HG02852 (cell line): ENCODE data around the gene NEK4.

ENCODE experiments used
- ATAC-seq: cut with Tn5 transposase; IDR thresholded peaks from one replicate; pipeline ENCODE4 v1.9.1; 2021; ENCODE audit warnings: mild to moderate bottlenecking, moderate library complexity; ENCODE audit not compliant: unreplicated experiment

Gene NEK4

GRCh38 chr3:52770496-52771333, at the start of gene NEK4:
Gene NEK4, minus strand, starts transcription at chr3:52770940. Its CDS starts 194 bp downstream, at chr3:52770746.
- ATAC-seq = peak; percentile 95

- ATAC-seq = no peak
Observed at GRCh38 chr3:52819936-52820335, 49.2 kb upstream of the NEK4 start.

- ATAC-seq = no peak
Observed at GRCh38 chr3:52817860-52818259, 47.1 kb upstream of the NEK4 start.

- no peak for ATAC-seq
Observed at GRCh38 chr3:52817221-52817620, 46.5 kb upstream of the NEK4 start.

GRCh38 chr3:52816654-52817053, 45.9 kb upstream of the NEK4 start:
- no peak for ATAC-seq

- ATAC-seq = no peak
Observed at GRCh38 chr3:52816199-52816598, 45.5 kb upstream of the NEK4 start.

GRCh38 chr3:52813810-52814209, 43.1 kb upstream of the NEK4 start:
- ATAC-seq = no peak

- no peak for ATAC-seq
Observed at GRCh38 chr3:52811452-52812011, 40.8 kb upstream of the NEK4 start.

- no peak for ATAC-seq
Observed at GRCh38 chr3:52810923-52811322, 40.2 kb upstream of the NEK4 start.

- ATAC-seq = no peak
Observed at GRCh38 chr3:52809662-52810377, 39.1 kb upstream of the NEK4 start.

GRCh38 chr3:52809149-52809548, 38.4 kb upstream of the NEK4 start:
- ATAC-seq = no peak

GRCh38 chr3:52805270-52806039, 34.7 kb upstream of the NEK4 start:
- ATAC-seq = no peak

- ATAC-seq = no peak
Observed at GRCh38 chr3:52801839-52802238, 31.1 kb upstream of the NEK4 start.

GRCh38 chr3:52800079-52800478, 29.3 kb upstream of the NEK4 start:
- ATAC-seq = no peak

GRCh38 chr3:52798978-52799476, 28.3 kb upstream of the NEK4 start:
- ATAC-seq = no peak

GRCh38 chr3:52798376-52798977, 27.7 kb upstream of the NEK4 start:
- ATAC-seq = no peak

- ATAC-seq = no peak
Observed at GRCh38 chr3:52796411-52796810, 25.7 kb upstream of the NEK4 start.

- ATAC-seq = no peak
Observed at GRCh38 chr3:52795298-52795900, 24.7 kb upstream of the NEK4 start.

- ATAC-seq = no peak
Observed at GRCh38 chr3:52794612-52795099, 23.9 kb upstream of the NEK4 start, which contains the start of gene ITIH3. Gene ITIH3, plus strand, starts transcription at chr3:52794796. Its CDS starts 8 bp downstream, at chr3:52794804.
